IMR-90 (cell line): ENCODE data around the gene CMTM7. TPM values are rescaled to one million over a fixed set of nuclear protein-coding genes. Genes with fewer than 3 reads are reported as not detected.

Experiments
- ATAC-seq: fragments of 200-7000 bp; cut with Tn5 transposase; 2 replicates; pipeline ENCODE4 v1.9.1; 2020; ENCODE audit warnings: low read depth, mild to moderate bottlenecking, moderate library complexity
- BruUV-seq: library from RNA; stranded (reverse); fragments of 400-500 nt; replicated peaks from 2 replicates; lab custom pipeline; 2021; lab: Mats Ljungman, UMichigan
- CTCF ChIA-PET: fragments of 300-600 bp; formaldehyde crosslinking; extraction: SDS; loops from one replicate; lab custom pipeline; 2021; ENCODE audit warnings: antibody characterized with exemption; lab: Yijun Ruan, JAX
- POLR2A ChIA-PET: fragments of 300-600 bp; sonication (Branson Sonifier 250); formaldehyde crosslinking; loops from one replicate; lab custom pipeline; 2022; ENCODE audit warnings: antibody characterized with exemption; ENCODE audit not compliant: unreplicated experiment; lab: Charles Lee
- DNase-seq: peaks from one replicate; pipeline ENCODE4 v3.0.0; 2013
- H2AFZ ChIP-seq: replicated peaks from 2 replicates; pipeline ENCODE3; 2013; ENCODE audit warnings: low read length, mild to moderate bottlenecking; ENCODE audit not compliant: poor library complexity
- H2AK5ac ChIP-seq: 2 replicates; pipeline ENCODE4 v1.6.1; 2013; ENCODE audit warnings: low read depth, low read length, inconsistent platforms
- H2AK9ac ChIP-seq: replicated peaks from 2 replicates; pipeline ENCODE3; 2013; ENCODE audit warnings: mild to moderate bottlenecking, low read depth, low read length, moderate library complexity; ENCODE audit not compliant: poor library complexity
- H2BK120ac ChIP-seq: 2 replicates; pipeline ENCODE4 v1.6.1; 2013; ENCODE audit warnings: low read depth, low read length, inconsistent platforms
- H2BK15ac ChIP-seq: 3 replicates; pipeline ENCODE4 v1.6.1; 2013; ENCODE audit warnings: low read depth, low read length, inconsistent platforms
- H2BK20ac ChIP-seq: 2 replicates; pipeline ENCODE4 v1.6.1; 2013; ENCODE audit warnings: low read depth, mild to moderate bottlenecking, inconsistent platforms, low read length, moderate library complexity
- H2BK5ac ChIP-seq: 2 replicates; pipeline ENCODE4 v1.6.1; 2013; ENCODE audit warnings: mild to moderate bottlenecking, low read depth, low read length, inconsistent platforms; ENCODE audit not compliant: poor library complexity, severe bottlenecking
- H3K14ac ChIP-seq: replicated peaks from 2 replicates; pipeline ENCODE4 v1.6.1; 2013; ENCODE audit warnings: low read depth, low read length, inconsistent platforms
- H3K18ac ChIP-seq: 2 replicates; pipeline ENCODE4 v1.6.1; 2013; ENCODE audit warnings: low read depth, low read length, control low read depth
- H3K23ac ChIP-seq: 2 replicates; pipeline ENCODE4 v1.6.1; 2013; ENCODE audit warnings: low read depth, low read length, inconsistent platforms
- H3K27ac ChIP-seq: 2 replicates; pipeline ENCODE4 v1.5.1; 2013; ENCODE audit warnings: mild to moderate bottlenecking, control low read depth, low read length; ENCODE audit not compliant: insufficient read depth
- H3K27me3 ChIP-seq: 2 replicates; pipeline ENCODE4 v1.6.1; 2013; ENCODE audit warnings: low read length; ENCODE audit not compliant: control insufficient read depth, insufficient read depth
- H3K36me3 ChIP-seq: 2 replicates; pipeline ENCODE4 v1.6.1; 2013; ENCODE audit warnings: low read length, mixed read lengths; ENCODE audit not compliant: control insufficient read depth, insufficient read depth
- H3K4ac ChIP-seq: 2 replicates; pipeline ENCODE4 v1.6.1; 2013; ENCODE audit warnings: low read depth, low read length, inconsistent platforms
- H3K4me1 ChIP-seq: 2 replicates; pipeline ENCODE4 v1.6.1; 2013; ENCODE audit warnings: low read length, mixed read lengths; ENCODE audit not compliant: control insufficient read depth, insufficient read depth
- H3K4me2 ChIP-seq: 2 replicates; pipeline ENCODE4 v1.6.1; 2013; ENCODE audit warnings: low read depth, mild to moderate bottlenecking, control low read depth, low read length, moderate library complexity
- H3K4me3 ChIP-seq: 2 replicates; pipeline ENCODE4 v1.5.1; 2013; ENCODE audit warnings: low read depth, mild to moderate bottlenecking, control low read depth, low read length, moderate library complexity; ENCODE audit not compliant: insufficient read depth
- H3K56ac ChIP-seq: 2 replicates; pipeline ENCODE4 v1.6.1; 2013; ENCODE audit warnings: low read length, inconsistent platforms; ENCODE audit not compliant: insufficient read depth; ENCODE audit errors: extremely low read depth
- H3K79me1 ChIP-seq, 2 experiments: 2 replicates each; pipeline ENCODE4 v1.6.1; 2013; ENCODE audit warnings: low read length in 2 of 2, inconsistent platforms in 1 of 2, low read depth in 1 of 2
- H3K9ac ChIP-seq: 2 replicates; pipeline ENCODE4 v1.6.1; 2013; ENCODE audit warnings: low read depth, low read length, control low read depth
- H3K9me1 ChIP-seq: 2 replicates; pipeline ENCODE4 v1.6.1; 2013; ENCODE audit warnings: low read length, inconsistent platforms; ENCODE audit not compliant: insufficient read depth
- H3K9me3 ChIP-seq: 2 replicates; pipeline ENCODE4 v1.6.1; 2013; ENCODE audit warnings: low read length; ENCODE audit not compliant: control insufficient read depth, insufficient read depth
- H4K20me1 ChIP-seq: 2 replicates; pipeline ENCODE4 v1.6.1; 2013; ENCODE audit warnings: low read length, inconsistent platforms; ENCODE audit not compliant: insufficient read depth
- H4K5ac ChIP-seq: 2 replicates; pipeline ENCODE4 v1.6.1; 2013; ENCODE audit warnings: mild to moderate bottlenecking, low read depth, low read length, control low read depth
- H4K8ac ChIP-seq, 2 experiments: 2 replicates each; pipeline ENCODE4 v1.6.1; 2013; ENCODE audit warnings: low read depth in 2 of 2, low read length in 2 of 2, control low read depth in 1 of 2, inconsistent platforms in 1 of 2
- H4K91ac ChIP-seq: 2 replicates; pipeline ENCODE4 v1.6.1; 2013; ENCODE audit warnings: low read depth, low read length, inconsistent platforms; ENCODE audit not compliant: insufficient read depth
- BHLHE40 ChIP-seq: fragments of 150-350 bp; IDR thresholded peaks from 2 replicates; pipeline ENCODE4 v1.6.1; 2016; ENCODE audit warnings: mild to moderate bottlenecking, low read depth, low read length
- CEBPB ChIP-seq: IDR thresholded peaks from 2 replicates; pipeline ENCODE4 v1.6.1; 2012; ENCODE audit warnings: low read depth, low read length, improper control_type of control experiment
- CHD1 ChIP-seq: IDR thresholded peaks from 2 replicates; pipeline ENCODE4 v1.6.1; 2012; ENCODE audit warnings: low read depth, low read length, improper control_type of control experiment
- MAFK ChIP-seq: IDR thresholded peaks from 2 replicates; pipeline ENCODE4 v1.6.1; 2012; ENCODE audit warnings: low read depth, low read length, improper control_type of control experiment
- MXI1 ChIP-seq: IDR thresholded peaks from 2 replicates; pipeline ENCODE4 v1.6.1; 2012; ENCODE audit warnings: low read depth, mild to moderate bottlenecking, low read length, moderate library complexity, borderline replicate concordance
- NFE2L2 ChIP-seq: fragments of 150-350 bp; IDR thresholded peaks from 2 replicates; pipeline ENCODE4 v1.6.1; 2016; ENCODE audit warnings: low read depth, mild to moderate bottlenecking, low read length
- POLR2A ChIP-seq: IDR thresholded peaks from 2 replicates; pipeline ENCODE4 v1.6.1; 2012; ENCODE audit warnings: mild to moderate bottlenecking, low read depth, low read length
- RFX5 ChIP-seq: IDR thresholded peaks from 2 replicates; pipeline ENCODE4 v1.8.0; 2012; ENCODE audit warnings: low read depth, mild to moderate bottlenecking, low read length, moderate library complexity
- WGBS, 2 experiments: methylation state at CpG; one replicate each; pipeline versions ENCODE4 v1.1.5 to v1.1.7; 2013; ENCODE audit warnings: missing lambda C conversion rate in 2 of 2; ENCODE audit not compliant: insufficient read length in 1 of 2; ENCODE audit errors: extremely low coverage in 2 of 2; 5-methylcytosine and 5-hydroxymethylcytosine counted together
- dilution Hi-C: fragments of 300-500 bp; cut with HindIII; formaldehyde crosslinking; loops from one replicate; pipeline ENCODE4 v1.14.3; 2018; ENCODE audit warnings: low sequenced_read_pairs; ENCODE audit not compliant: unreplicated experiment
- in situ Hi-C: fragments of 300-500 bp; cut with MboI; formaldehyde crosslinking; loops from 3 replicates; pipeline ENCODE4 v1.14.3; 2019; ENCODE audit warnings: low sequenced_read_pairs, inconsistent platforms, mixed read lengths
- intact Hi-C: fragments of 100-400 bp; cut with micrococcal nuclease; formaldehyde crosslinking; loops from 2 replicates; pipeline ENCODE4 v1.10.0; 2022
- polyA plus RNA-seq, 3 experiments: library from polyadenylated mRNA; depleted of rRNA; stranded (reverse); fragments of >200 nt; gene quantifications; 2 replicates each; pipeline ENCODE4 v1.2.3, GENCODE V29; 2012; ENCODE audit warnings: low replicate concordance in 1 of 3
- total RNA-seq: library from RNA; depleted of rRNA; stranded (reverse); fragments of >200 nt; gene quantifications from 2 replicates; pipeline ENCODE4 v1.2.3, GENCODE V29; 2012
- TF ChIP-seq, protein P1 (sequence below): conservative IDR thresholded peaks from 2 replicates; pipeline ENCODE4 v1.5.1; 2012; ENCODE audit warnings: mild to moderate bottlenecking, low read depth, low read length, improper control_type of control experiment
- TF ChIP-seq, protein P2 (sequence below): fragments of 150-350 bp; IDR thresholded peaks from 2 replicates; pipeline ENCODE4 v1.6.1; 2017; ENCODE audit warnings: mild to moderate bottlenecking, antibody characterized with exemption, low read length, low read depth
- TF ChIP-seq, protein P3 (sequence below): fragments of 150-350 bp; IDR thresholded peaks from 2 replicates; pipeline ENCODE4 v1.6.1; 2016; ENCODE audit warnings: low read depth, mild to moderate bottlenecking, low read length, moderate library complexity, borderline replicate concordance

CMTM7 gene
- total and polyA plus RNA-seq, 2 of the 4 experiments (the other 2 are of a cell fraction) = 3.4 to 31.4 TPM

- intact Hi-C loops (no loop called here), in situ Hi-C loops (no loop called here), dilution Hi-C loops (no loop called here)
- Histone ChIP-seq H3K56ac (no peak overlapping the region), H2AK9ac (no peak overlapping the region), H3K14ac (no peak overlapping the region), H2BK5ac (no peak overlapping the region), H3K4ac (no peak overlapping the region), H3K23ac (no peak overlapping the region), H4K5ac (no peak overlapping the region), H3K9me3 (no peaks in the 10 kb centered on the region), H2BK15ac (no peak overlapping the region), H3K18ac (no peak overlapping the region), H4K20me1 (no peaks in the 10 kb centered on the region), H3K4me3 (no peak overlapping the region), H2BK20ac (no peak overlapping the region), H4K91ac (no peak overlapping the region), H3K4me2 (no peak overlapping the region), H2AFZ (no peak overlapping the region), H2BK120ac (no peak overlapping the region), H3K9ac (no peak overlapping the region), H4K8ac (no peak overlapping the region), H3K4me1 (peaks cover 2% of the 10 kb centered on the region; the same call in 1 of the 2 replicates), H3K36me3 (no peaks in the 10 kb centered on the region), H3K27ac (no peak overlapping the region), H2AK5ac (no peak overlapping the region), H3K9me1 (peaks cover 4% of the 10 kb centered on the region; the same call in 1 of the 2 replicates), H3K27me3 (peaks cover 16% of the 10 kb centered on the region), H3K79me1 (no peaks in the 10 kb centered on the region)
- ATAC-seq (no peak), DNase-seq (no peak)
- POLR2A ChIA-PET = no interaction called here
- CTCF ChIA-PET = no interaction called here
- no TSS peak for BruUV-seq
- TF ChIP-seq MAFK (no peak), CEBPB (no peak), MXI1 (no peak), NFE2L2 (no peak), BHLHE40 (no peak), RFX5 (no peak), POLR2A (no peak), CHD1 (no peak)
- TF ChIP-seq, protein P1, sequence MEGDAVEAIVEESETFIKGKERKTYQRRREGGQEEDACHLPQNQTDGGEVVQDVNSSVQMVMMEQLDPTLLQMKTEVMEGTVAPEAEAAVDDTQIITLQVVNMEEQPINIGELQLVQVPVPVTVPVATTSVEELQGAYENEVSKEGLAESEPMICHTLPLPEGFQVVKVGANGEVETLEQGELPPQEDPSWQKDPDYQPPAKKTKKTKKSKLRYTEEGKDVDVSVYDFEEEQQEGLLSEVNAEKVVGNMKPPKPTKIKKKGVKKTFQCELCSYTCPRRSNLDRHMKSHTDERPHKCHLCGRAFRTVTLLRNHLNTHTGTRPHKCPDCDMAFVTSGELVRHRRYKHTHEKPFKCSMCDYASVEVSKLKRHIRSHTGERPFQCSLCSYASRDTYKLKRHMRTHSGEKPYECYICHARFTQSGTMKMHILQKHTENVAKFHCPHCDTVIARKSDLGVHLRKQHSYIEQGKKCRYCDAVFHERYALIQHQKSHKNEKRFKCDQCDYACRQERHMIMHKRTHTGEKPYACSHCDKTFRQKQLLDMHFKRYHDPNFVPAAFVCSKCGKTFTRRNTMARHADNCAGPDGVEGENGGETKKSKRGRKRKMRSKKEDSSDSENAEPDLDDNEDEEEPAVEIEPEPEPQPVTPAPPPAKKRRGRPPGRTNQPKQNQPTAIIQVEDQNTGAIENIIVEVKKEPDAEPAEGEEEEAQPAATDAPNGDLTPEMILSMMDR = no peak
- TF ChIP-seq, protein P2, sequence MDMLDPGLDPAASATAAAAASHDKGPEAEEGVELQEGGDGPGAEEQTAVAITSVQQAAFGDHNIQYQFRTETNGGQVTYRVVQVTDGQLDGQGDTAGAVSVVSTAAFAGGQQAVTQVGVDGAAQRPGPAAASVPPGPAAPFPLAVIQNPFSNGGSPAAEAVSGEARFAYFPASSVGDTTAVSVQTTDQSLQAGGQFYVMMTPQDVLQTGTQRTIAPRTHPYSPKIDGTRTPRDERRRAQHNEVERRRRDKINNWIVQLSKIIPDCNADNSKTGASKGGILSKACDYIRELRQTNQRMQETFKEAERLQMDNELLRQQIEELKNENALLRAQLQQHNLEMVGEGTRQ = no peak
- TF ChIP-seq, protein P3, sequence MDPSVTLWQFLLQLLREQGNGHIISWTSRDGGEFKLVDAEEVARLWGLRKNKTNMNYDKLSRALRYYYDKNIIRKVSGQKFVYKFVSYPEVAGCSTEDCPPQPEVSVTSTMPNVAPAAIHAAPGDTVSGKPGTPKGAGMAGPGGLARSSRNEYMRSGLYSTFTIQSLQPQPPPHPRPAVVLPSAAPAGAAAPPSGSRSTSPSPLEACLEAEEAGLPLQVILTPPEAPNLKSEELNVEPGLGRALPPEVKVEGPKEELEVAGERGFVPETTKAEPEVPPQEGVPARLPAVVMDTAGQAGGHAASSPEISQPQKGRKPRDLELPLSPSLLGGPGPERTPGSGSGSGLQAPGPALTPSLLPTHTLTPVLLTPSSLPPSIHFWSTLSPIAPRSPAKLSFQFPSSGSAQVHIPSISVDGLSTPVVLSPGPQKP = no peak
- 95% methylated on average over 5 of the region's 10 CpGs; no CpG with 5 or more reads in 1 of the 2 experiments for WGBS, 2 experiments
Observed at GRCh38 chr3:32367442-32367841, 24.2 kb upstream of the CMTM7 start.
